Esophagus (tissue), 2 donors: ENCODE data around the gene MEGF11. TPM values are rescaled to one million over a fixed set of nuclear protein-coding genes. Genes with fewer than 3 reads are reported as not detected.

ENCODE experiments used
- H3K27ac ChIP-seq, 2 donors: one replicate each; pipeline ENCODE4 v1.5.1; 2013; ENCODE audit warnings: low read depth in 2 of 2, mild to moderate bottlenecking in 2 of 2, inconsistent platforms in 1 of 2, low read length in 1 of 2, moderate library complexity in 1 of 2
- H3K27me3 ChIP-seq, 2 donors: one replicate each; pipeline ENCODE4 v1.6.1; 2013; ENCODE audit warnings: low read length in 2 of 2, control low read depth in 1 of 2, mild to moderate bottlenecking in 1 of 2; ENCODE audit not compliant: insufficient read depth in 2 of 2, control insufficient read depth in 1 of 2
- H3K36me3 ChIP-seq, 2 donors: one replicate each; pipeline ENCODE4 v1.6.1; 2013; ENCODE audit warnings: low read length in 1 of 2; ENCODE audit not compliant: control insufficient read depth in 2 of 2, insufficient read depth in 2 of 2
- H3K4me1 ChIP-seq, 2 donors: one replicate each; pipeline ENCODE4 v1.6.1; 2013; ENCODE audit warnings: low read length in 1 of 2; ENCODE audit not compliant: control insufficient read depth in 2 of 2, insufficient read depth in 2 of 2
- H3K4me3 ChIP-seq, 2 donors: one replicate each; pipeline ENCODE4 v1.5.1; 2013; ENCODE audit warnings: low read length in 2 of 2, mild to moderate bottlenecking in 2 of 2, low read depth in 1 of 2, moderate library complexity in 1 of 2
- H3K9me3 ChIP-seq, 2 donors: one replicate each; pipeline ENCODE4 v1.6.1; 2013; ENCODE audit warnings: mild to moderate bottlenecking in 2 of 2, low read depth in 1 of 2, low read length in 1 of 2, moderate library complexity in 1 of 2; ENCODE audit not compliant: control insufficient read depth in 2 of 2, insufficient read depth in 1 of 2
- WGBS, 2 donors: extraction: QIAGEN DNeasy Blood & Tissue Kit; methylation state at CpG; one replicate each; pipeline ENCODE4 v1.1.7; 2013; 5-methylcytosine and 5-hydroxymethylcytosine counted together
- polyA plus RNA-seq, 2 donors: library from polyadenylated mRNA; stranded (reverse); fragments of 200-250 nt; gene quantifications; one replicate each; pipeline ENCODE4 v1.2.3, GENCODE V29; 2013
- donor health status: healthy with polysubstance abuse.
- donor health status: Bipolar disorder and iron deficiency.

The MEGF11 gene
- polyA plus RNA-seq, 2 donors, result not detected

DNA sequence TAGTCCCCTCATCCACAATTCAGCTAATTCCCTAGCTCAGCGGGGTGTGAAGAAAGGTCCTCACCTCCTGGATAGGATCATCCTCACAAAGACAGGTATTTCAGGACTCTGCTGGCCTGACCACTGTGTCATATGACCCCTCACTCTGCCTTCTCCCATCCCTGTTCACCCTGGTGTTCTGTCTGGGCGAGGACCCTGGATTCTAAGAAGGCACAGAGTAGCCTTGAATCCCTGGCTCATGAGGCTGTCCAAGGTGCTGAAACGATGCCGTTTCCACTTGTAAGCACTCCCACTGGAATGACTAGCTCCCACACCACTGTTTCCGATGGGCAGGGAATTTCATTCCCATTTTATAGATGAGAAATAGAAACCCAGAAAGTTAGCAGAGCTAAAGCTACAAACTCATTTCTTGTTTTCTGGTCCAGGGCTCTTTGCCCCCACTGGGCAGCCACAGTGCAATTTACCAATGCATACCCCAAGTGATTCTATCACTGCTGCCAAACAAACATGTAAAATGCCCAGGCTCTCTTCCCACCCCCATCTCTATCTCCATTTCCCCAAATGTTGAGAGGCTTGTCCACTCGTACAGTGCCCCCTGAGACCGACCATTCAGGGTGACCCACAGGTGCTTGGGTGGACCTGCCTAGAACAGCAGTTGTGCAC lies 301.0 kb downstream of the MEGF11 start:
- WGBS, 2 donors, result 44 to 48% methylated on average over 7 of the region's 7 CpGs
- no peak overlapping the region for H3K4me3 ChIP-seq
- no peaks in the 10 kb centered on the region for H3K36me3 ChIP-seq
- no peaks in the 10 kb centered on the region for H3K27me3 ChIP-seq
- peaks cover 0 to 5% of the 10 kb centered on the region in 2 donors for H3K4me1 ChIP-seq
- H3K27ac ChIP-seq, result no peak overlapping the region
- H3K9me3 ChIP-seq, result no peaks in the 10 kb centered on the region

DNA sequence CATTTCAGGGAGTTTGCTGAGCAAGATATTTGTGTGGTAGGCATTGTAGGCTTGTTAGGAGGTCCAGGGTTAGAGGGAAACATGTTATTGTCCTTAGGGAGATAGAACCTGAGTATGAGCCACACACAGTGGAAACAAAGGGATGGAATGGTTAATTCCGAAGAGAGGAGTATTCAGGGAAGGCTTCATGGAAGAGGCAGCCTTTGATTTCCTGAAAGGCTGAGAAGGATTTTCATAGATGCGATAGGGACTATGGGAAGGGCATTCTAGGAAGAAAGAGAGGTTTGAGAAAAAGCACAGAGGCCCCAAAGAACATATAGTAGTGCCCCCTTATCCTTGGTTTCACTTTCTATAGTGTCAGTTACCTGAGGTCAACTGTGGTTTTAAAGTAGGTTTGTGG lies 302.5 kb downstream of the MEGF11 start:
- Histone ChIP-seq H3K27me3 (no peaks in the 10 kb centered on the region), H3K36me3 (no peaks in the 10 kb centered on the region), H3K4me1 (peaks cover 0 to 5% of the 10 kb centered on the region in 2 donors), H3K27ac (no peak overlapping the region), H3K9me3 (no peaks in the 10 kb centered on the region), H3K4me3 (no peak overlapping the region)
- 85 to 93% methylated on average over 2 of the region's 2 CpGs for WGBS, 2 donors

DNA sequence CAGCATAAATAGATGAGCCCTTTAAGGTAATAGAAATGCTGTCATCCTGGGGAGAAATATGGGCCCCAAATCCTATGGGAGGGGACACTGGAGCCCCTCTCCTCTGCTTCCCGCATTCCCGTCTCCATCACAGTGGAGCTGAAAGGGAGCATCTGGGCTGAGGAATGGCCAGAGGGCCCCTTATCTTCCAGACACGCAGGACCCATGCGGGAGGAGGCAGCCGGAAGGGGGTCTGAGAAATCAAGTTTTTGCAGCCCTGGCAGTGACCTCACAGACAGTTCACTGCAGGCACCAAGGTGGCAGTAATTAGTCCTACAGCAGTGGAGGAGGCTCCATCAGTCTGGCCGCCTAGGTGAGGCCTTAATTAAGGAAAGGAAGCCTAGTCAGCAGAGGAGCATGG lies 304.1 kb downstream of the MEGF11 start:
- Histone ChIP-seq H3K4me3 (no peak overlapping the region), H3K9me3 (no peaks in the 10 kb centered on the region), H3K36me3 (no peaks in the 10 kb centered on the region), H3K27ac (no peak overlapping the region), H3K4me1 (peaks cover 0 to 4% of the 10 kb centered on the region in 2 donors), H3K27me3 (no peaks in the 10 kb centered on the region)
- WGBS, 2 donors, result 67 to 73% methylated on average over 6 of the region's 6 CpGs

DNA sequence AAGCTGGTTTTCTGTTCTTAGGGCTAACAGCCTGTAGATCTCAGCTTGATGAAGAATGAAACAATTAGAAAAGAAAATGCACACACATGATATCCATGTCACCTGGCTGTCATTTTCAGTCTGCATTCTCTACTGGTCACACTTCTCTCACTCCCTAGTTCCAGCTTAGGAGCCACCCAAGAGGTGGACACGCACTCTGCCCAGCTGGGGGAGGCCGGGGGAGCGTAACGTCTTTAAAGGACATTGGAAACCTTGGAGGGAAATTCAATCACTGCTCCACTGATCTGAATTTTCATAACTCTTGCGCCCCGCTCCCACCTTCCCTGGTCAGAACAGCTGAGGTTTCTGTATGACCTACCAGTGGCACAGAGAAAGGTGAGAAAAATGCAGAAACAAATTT lies 304.5 kb downstream of the MEGF11 start:
- no peaks in the 10 kb centered on the region for H3K9me3 ChIP-seq
- WGBS, 2 donors, result 83% methylated on average over 6 of the region's 6 CpGs
- H3K4me3 ChIP-seq, result no peak overlapping the region
- H3K36me3 ChIP-seq, result no peaks in the 10 kb centered on the region
- H3K27me3 ChIP-seq, result no peaks in the 10 kb centered on the region
- no peaks in the 10 kb centered on the region for H3K4me1 ChIP-seq
- H3K27ac ChIP-seq, result no peak overlapping the region

DNA sequence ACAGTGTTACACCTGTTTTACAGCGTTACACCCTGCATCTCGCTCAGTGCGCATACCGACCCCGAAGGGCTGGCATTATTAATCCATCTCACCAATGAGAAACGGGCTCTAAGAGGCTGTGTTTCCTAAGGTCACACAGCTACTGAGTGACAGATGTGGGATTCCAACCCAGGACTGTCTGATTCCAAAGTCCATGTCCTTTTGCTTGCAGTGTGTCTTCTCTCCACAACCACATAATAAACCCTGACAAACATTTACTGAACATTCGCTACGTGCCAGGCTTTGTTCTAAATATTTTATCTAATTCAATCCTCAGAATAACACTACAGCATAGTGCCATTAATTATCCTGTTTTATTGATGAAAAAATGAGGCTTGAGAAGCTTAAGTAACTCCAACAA lies 305.2 kb downstream of the MEGF11 start:
- Histone ChIP-seq H3K27ac (no peak overlapping the region), H3K9me3 (no peaks in the 10 kb centered on the region), H3K4me3 (no peak overlapping the region), H3K36me3 (no peaks in the 10 kb centered on the region), H3K4me1 (no peaks in the 10 kb centered on the region), H3K27me3 (no peaks in the 10 kb centered on the region)
- WGBS, 2 donors, result 55 to 60% methylated on average over 8 of the region's 8 CpGs

DNA sequence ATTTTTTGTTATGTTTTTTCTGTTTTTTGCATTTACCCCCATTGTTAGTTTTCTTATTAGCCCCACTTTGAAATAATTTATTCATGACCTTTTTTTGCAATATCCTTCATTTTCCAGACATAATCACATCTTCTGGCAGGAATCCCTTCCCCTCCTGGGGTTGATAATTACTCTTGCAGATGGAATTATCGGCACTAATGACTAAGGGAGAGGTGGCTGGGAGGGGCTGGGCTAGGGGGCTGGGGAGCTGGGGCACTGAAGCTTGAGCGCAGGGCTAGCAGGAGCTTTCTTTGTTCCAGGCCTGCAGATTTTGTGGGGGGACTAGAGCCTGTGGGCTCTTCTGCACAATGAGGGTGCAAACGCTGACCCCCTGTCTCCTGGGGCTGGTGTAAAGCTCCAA lies 306.5 kb downstream of the MEGF11 start:
- H3K27me3 ChIP-seq, result no peaks in the 10 kb centered on the region
- no peaks in the 10 kb centered on the region for H3K36me3 ChIP-seq
- WGBS, 2 donors, result 81 to 88% methylated on average over 3 of the region's 3 CpGs
- H3K4me3 ChIP-seq, result no peak overlapping the region
- no peaks in the 10 kb centered on the region for H3K9me3 ChIP-seq
- H3K4me1 ChIP-seq, result no peaks in the 10 kb centered on the region
- H3K27ac ChIP-seq, result no peak overlapping the region

DNA sequence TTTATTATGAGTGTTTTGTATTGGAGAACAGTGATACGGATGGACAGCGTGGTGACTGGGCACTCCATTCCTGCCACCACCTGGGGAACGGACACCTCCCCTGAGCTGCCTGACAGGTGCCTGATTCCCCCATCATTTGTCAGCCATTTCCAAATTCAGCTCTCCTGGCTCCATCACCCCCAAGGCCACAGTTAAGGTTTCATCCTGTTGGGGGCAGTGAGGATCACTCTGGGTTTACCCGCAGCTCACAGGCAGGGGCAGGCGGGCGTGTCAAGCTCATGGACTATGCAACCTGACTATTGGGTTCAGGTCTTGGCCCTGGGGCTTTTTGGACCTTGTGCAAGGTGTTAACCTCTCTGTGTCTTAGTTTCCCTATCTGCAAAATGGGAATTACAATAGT lies 307.9 kb downstream of the MEGF11 start:
- Histone ChIP-seq H3K4me1 (no peaks in the 10 kb centered on the region), H3K4me3 (no peak overlapping the region), H3K9me3 (no peaks in the 10 kb centered on the region), H3K27ac (no peak overlapping the region), H3K27me3 (no peaks in the 10 kb centered on the region), H3K36me3 (no peaks in the 10 kb centered on the region)
- WGBS, 2 donors, result 87 to 92% methylated on average over 6 of the region's 6 CpGs

DNA sequence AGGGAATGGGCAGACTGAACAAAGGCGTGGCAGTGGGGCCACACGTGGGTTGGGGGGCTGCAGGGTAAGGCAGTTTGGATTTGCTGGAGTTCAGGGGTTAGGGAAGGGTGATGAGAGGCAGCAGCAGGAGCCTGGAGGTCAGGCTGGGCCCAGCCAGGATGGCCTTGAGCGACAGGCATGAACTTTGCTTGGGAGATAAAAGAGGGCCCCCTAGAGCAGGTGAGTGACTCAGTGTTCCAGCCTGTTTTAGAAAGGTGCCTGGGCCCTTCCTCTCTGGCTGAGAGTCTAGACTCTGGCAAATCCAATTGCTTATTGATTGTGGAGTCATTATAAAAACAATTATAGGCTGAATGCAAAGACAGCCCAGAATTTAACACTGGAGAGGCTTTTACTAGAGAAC lies 309.1 kb downstream of the MEGF11 start:
- 78 to 85% methylated on average over 3 of the region's 3 CpGs for WGBS, 2 donors
- no peak overlapping the region for H3K27ac ChIP-seq

DNA sequence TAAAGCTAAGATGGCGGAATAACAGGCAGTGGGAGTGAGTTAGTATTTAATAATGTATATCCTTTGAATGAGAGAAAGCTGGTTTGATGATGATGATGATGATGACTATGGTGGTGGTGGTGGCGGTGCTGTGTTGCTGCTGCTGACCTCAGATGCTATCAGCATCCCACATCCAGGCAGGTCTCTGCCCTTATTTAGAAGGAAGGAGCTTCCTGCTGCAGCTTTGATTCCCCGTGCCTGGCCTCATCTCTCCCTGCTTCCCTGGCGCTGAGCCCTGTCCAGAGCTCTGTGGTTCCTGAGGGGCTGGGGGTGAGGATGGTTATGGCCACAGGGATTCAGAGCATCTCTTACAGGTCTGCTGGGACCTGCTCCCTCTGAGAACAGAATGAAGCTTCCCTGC lies 311.1 kb downstream of the MEGF11 start:
- no peak overlapping the region for H3K27ac ChIP-seq
- H3K4me1 ChIP-seq, result peaks cover 0 to 3% of the 10 kb centered on the region in 2 donors
- no peaks in the 10 kb centered on the region for H3K27me3 ChIP-seq
- WGBS, 2 donors, result 67 to 74% methylated on average over 4 of the region's 4 CpGs
- H3K36me3 ChIP-seq, result no peaks in the 10 kb centered on the region
- H3K9me3 ChIP-seq, result no peaks in the 10 kb centered on the region
- no peak overlapping the region for H3K4me3 ChIP-seq

More for the DNA sequence above, 309.1 kb downstream of the MEGF11 start:
- H3K4me3 ChIP-seq, result no peak overlapping the region
- H3K27me3 ChIP-seq, result no peaks in the 10 kb centered on the region
- no peaks in the 10 kb centered on the region for H3K9me3 ChIP-seq
- H3K36me3 ChIP-seq, result no peaks in the 10 kb centered on the region
- peaks cover 0 to 3% of the 10 kb centered on the region in 2 donors for H3K4me1 ChIP-seq

DNA sequence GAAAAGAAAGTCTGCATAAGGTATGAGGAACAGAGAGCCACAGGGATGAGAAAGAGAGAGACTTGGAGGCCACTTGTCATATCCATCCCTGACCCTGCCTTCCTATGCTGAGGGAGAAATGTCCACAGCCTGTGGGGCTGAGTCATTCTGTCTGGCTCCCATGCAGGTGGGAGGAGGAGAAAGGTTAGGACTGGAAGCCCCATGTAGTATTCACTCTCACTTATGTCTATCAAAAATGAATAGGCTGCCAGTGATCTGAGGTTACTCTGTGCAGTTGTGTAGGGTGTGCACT lies 313.0 kb downstream of the MEGF11 start:
- H3K27ac ChIP-seq, result no peak overlapping the region
- H3K9me3 ChIP-seq, result no peaks in the 10 kb centered on the region
- H3K4me1 ChIP-seq, result peaks cover 0 to 3% of the 10 kb centered on the region in 2 donors
- H3K36me3 ChIP-seq, result no peaks in the 10 kb centered on the region
- no peak overlapping the region for H3K4me3 ChIP-seq
- H3K27me3 ChIP-seq, result no peaks in the 10 kb centered on the region
